Activated naive CD8-positive, alpha-beta T cell treated with anti-CD3 and anti-CD28 coated beads, Interleukin-2, amount 50 U/mL, for 24 hours (primary cell): ENCODE data around the gene ZFP36.
A peak's percentile ranks its signal among the peaks of the same experiment; 100 is the strongest.

Source experiments
- ATAC-seq: fragments of 150-1000 bp; cut with Tn5 transposase; one replicate; pipeline ENCODE4 v1.10.0; 2021
- DNase-seq: peaks from one replicate; pipeline ENCODE4 v3.0.0; 2021
- H3K27ac Mint-ChIP-seq: one replicate; pipeline ENCODE4 v1.8.0; 2021; ENCODE audit warnings: mild to moderate bottlenecking, mixed read lengths
- H3K27me3 Mint-ChIP-seq: one replicate; pipeline ENCODE4 v1.8.0; 2021; ENCODE audit warnings: mixed read lengths
- H3K36me3 Mint-ChIP-seq: one replicate; pipeline ENCODE4 v1.8.0; 2021; ENCODE audit warnings: low read depth, mixed read lengths
- H3K4me1 Mint-ChIP-seq: one replicate; pipeline ENCODE4 v1.8.0; 2021; ENCODE audit warnings: mixed read lengths
- H3K4me3 Mint-ChIP-seq: one replicate; pipeline ENCODE4 v1.8.0; 2021; ENCODE audit warnings: mild to moderate bottlenecking, moderate library complexity, mixed read lengths
- H3K9me3 Mint-ChIP-seq: one replicate; pipeline ENCODE4 v1.8.0; 2021; ENCODE audit warnings: mixed read lengths

Gene ZFP36

GRCh38 chr19:39407660-39408391, 1.2 kb downstream of the ZFP36 start:
- DNase-seq (peak; percentile 66), ATAC-seq (no peak)
- no peaks in the 10 kb centered on the region for H3K9me3 Mint-ChIP-seq
- peaks cover 63% of the 10 kb centered on the region for H3K4me1 Mint-ChIP-seq
- H3K27me3 Mint-ChIP-seq, result peaks cover 2% of the 10 kb centered on the region
- peaks cover 17% of the 10 kb centered on the region for H3K36me3 Mint-ChIP-seq
- H3K4me3 Mint-ChIP-seq, result peak overlapping the region; percentile 86
- peak overlapping the region; percentile 92 for H3K27ac Mint-ChIP-seq

- peaks cover 17% of the 10 kb centered on the region for H3K36me3 Mint-ChIP-seq
- H3K27me3 Mint-ChIP-seq, result peaks cover 2% of the 10 kb centered on the region
- DNase-seq (no peak), ATAC-seq (no peak)
- H3K4me1 Mint-ChIP-seq, result peaks cover 59% of the 10 kb centered on the region
- H3K4me3 Mint-ChIP-seq, result peak overlapping the region; percentile 86
- no peaks in the 10 kb centered on the region for H3K9me3 Mint-ChIP-seq
- peak overlapping the region; percentile 92 for H3K27ac Mint-ChIP-seq
Measured at GRCh38 chr19:39408392-39409207, 2.0 kb downstream of the ZFP36 start.

- Mint-ChIP-seq H3K9me3 (no peaks in the 10 kb centered on the region), H3K27ac (peak overlapping the region; percentile 95), H3K36me3 (peaks cover 17% of the 10 kb centered on the region), H3K4me3 (peak overlapping the region; percentile 86), H3K4me1 (peaks cover 60% of the 10 kb centered on the region), H3K27me3 (peaks cover 2% of the 10 kb centered on the region)
- ATAC-seq (no peak), DNase-seq (peak; percentile 81)
Measured at GRCh38 chr19:39409208-39410016, 2.8 kb downstream of the ZFP36 start.

- ATAC-seq (peak; percentile 21), DNase-seq (peak; percentile 77)
- peaks cover 17% of the 10 kb centered on the region for H3K36me3 Mint-ChIP-seq
- H3K4me1 Mint-ChIP-seq, result peaks cover 55% of the 10 kb centered on the region
- peak overlapping the region; percentile 86 for H3K4me3 Mint-ChIP-seq
- H3K27ac Mint-ChIP-seq, result peak overlapping the region; percentile 95
- H3K27me3 Mint-ChIP-seq, result peaks cover 2% of the 10 kb centered on the region
- H3K9me3 Mint-ChIP-seq, result no peaks in the 10 kb centered on the region
Measured at GRCh38 chr19:39410017-39410830, 3.6 kb downstream of the ZFP36 start.

- no peak for DNase-seq
- ATAC-seq, result no peak
- H3K4me3 Mint-ChIP-seq, result peak overlapping the region; percentile 86
- peaks cover 17% of the 10 kb centered on the region for H3K36me3 Mint-ChIP-seq
- H3K27me3 Mint-ChIP-seq, result peaks cover 2% of the 10 kb centered on the region
- H3K4me1 Mint-ChIP-seq, result peaks cover 50% of the 10 kb centered on the region
- H3K27ac Mint-ChIP-seq, result peak overlapping the region; percentile 95
- no peaks in the 10 kb centered on the region for H3K9me3 Mint-ChIP-seq
Measured at GRCh38 chr19:39410831-39411080, 4.1 kb downstream of the ZFP36 start.

GRCh38 chr19:39411081-39411831, 4.6 kb downstream of the ZFP36 start:
- ATAC-seq (no peak), DNase-seq (no peak)
- Mint-ChIP-seq H3K4me3 (peak overlapping the region; percentile 86), H3K36me3 (peaks cover 17% of the 10 kb centered on the region), H3K27ac (peak overlapping the region; percentile 95), H3K9me3 (no peaks in the 10 kb centered on the region), H3K27me3 (peaks cover 2% of the 10 kb centered on the region), H3K4me1 (peaks cover 45% of the 10 kb centered on the region)

GRCh38 chr19:39411832-39412099, 5.1 kb downstream of the ZFP36 start:
- ATAC-seq, result peak; percentile 55
- Mint-ChIP-seq H3K4me1 (peaks cover 44% of the 10 kb centered on the region), H3K27me3 (peaks cover 2% of the 10 kb centered on the region), H3K36me3 (peaks cover 17% of the 10 kb centered on the region), H3K9me3 (no peaks in the 10 kb centered on the region), H3K4me3 (peak overlapping the region; percentile 86), H3K27ac (peak overlapping the region; percentile 95)
- DNase-seq, result peak; percentile 90

- H3K9me3 Mint-ChIP-seq, result no peaks in the 10 kb centered on the region
- ATAC-seq (peak; percentile 72), DNase-seq (peak; percentile 97)
- H3K27me3 Mint-ChIP-seq, result peaks cover 2% of the 10 kb centered on the region
- H3K27ac Mint-ChIP-seq, result peak within 1 kb of the TSS; percentile 95
- H3K4me1 Mint-ChIP-seq, result peaks cover 44% of the 10 kb centered on the region
- peaks cover 14% of the 10 kb centered on the region for H3K36me3 Mint-ChIP-seq
- H3K4me3 Mint-ChIP-seq, result peak within 1 kb of the TSS; percentile 86
Measured at GRCh38 chr19:39412100-39412866, 5.6 kb downstream of the ZFP36 start, which contains the start of gene PLEKHG2. PLEKHG2 (plus strand) TSS chr19:39412669; CDS start chr19:39414087, 1,418 bp downstream.

GRCh38 chr19:39412867-39413271, 6.2 kb downstream of the ZFP36 start:
- H3K27me3 Mint-ChIP-seq, result peaks cover 2% of the 10 kb centered on the region
- H3K4me3 Mint-ChIP-seq, result peak overlapping the region; percentile 86
- peaks cover 42% of the 10 kb centered on the region for H3K4me1 Mint-ChIP-seq
- no peaks in the 10 kb centered on the region for H3K9me3 Mint-ChIP-seq
- H3K36me3 Mint-ChIP-seq, result peaks cover 12% of the 10 kb centered on the region
- H3K27ac Mint-ChIP-seq, result peak overlapping the region; percentile 31
- DNase-seq, result no peak
- no peak for ATAC-seq

- no peaks in the 10 kb centered on the region for H3K9me3 Mint-ChIP-seq
- no peak for ATAC-seq
- H3K27ac Mint-ChIP-seq, result peak overlapping the region; percentile 78
- H3K4me1 Mint-ChIP-seq, result peaks cover 41% of the 10 kb centered on the region
- H3K27me3 Mint-ChIP-seq, result peaks cover 2% of the 10 kb centered on the region
- peak overlapping the region; percentile 86 for H3K4me3 Mint-ChIP-seq
- DNase-seq, result no peak
- peaks cover 8% of the 10 kb centered on the region for H3K36me3 Mint-ChIP-seq
Measured at GRCh38 chr19:39413272-39413910, 6.7 kb downstream of the ZFP36 start.

- peak overlapping the region; percentile 86 for H3K4me3 Mint-ChIP-seq
- peak overlapping the region; percentile 78 for H3K27ac Mint-ChIP-seq
- H3K36me3 Mint-ChIP-seq, result peaks cover 4% of the 10 kb centered on the region
- peaks cover 2% of the 10 kb centered on the region for H3K27me3 Mint-ChIP-seq
- ATAC-seq, result no peak
- H3K9me3 Mint-ChIP-seq, result no peaks in the 10 kb centered on the region
- H3K4me1 Mint-ChIP-seq, result peaks cover 36% of the 10 kb centered on the region
- no peak for DNase-seq
Measured at GRCh38 chr19:39413911-39414608, 7.4 kb downstream of the ZFP36 start.
